Uterus (tissue), 2 donors: ENCODE results near the gene MIPEP.

Experiments
- POLR2A ChIP-seq, 2 donors: fragments of 450-650 bp; IDR thresholded peaks; one replicate each; pipeline ENCODE4 v1.6.1; 2016; ENCODE audit warnings: antibody characterized with exemption in 2 of 2, mild to moderate bottlenecking in 1 of 2, moderate library complexity in 1 of 2
- TF ChIP-seq, protein P1 (sequence below), 4 experiments: fragments of 200-600 bp in 2 of 4; fragments of 450-650 bp in 2 of 4; sonication (generic) in 2 of 4; IDR thresholded peaks; one replicate each; pipeline ENCODE4 v1.5.1; 2016 to 2019; ENCODE audit warnings: antibody characterized with exemption in 4 of 4, mild to moderate bottlenecking in 2 of 4, moderate library complexity in 1 of 4

- TF ChIP-seq, protein P1, sequence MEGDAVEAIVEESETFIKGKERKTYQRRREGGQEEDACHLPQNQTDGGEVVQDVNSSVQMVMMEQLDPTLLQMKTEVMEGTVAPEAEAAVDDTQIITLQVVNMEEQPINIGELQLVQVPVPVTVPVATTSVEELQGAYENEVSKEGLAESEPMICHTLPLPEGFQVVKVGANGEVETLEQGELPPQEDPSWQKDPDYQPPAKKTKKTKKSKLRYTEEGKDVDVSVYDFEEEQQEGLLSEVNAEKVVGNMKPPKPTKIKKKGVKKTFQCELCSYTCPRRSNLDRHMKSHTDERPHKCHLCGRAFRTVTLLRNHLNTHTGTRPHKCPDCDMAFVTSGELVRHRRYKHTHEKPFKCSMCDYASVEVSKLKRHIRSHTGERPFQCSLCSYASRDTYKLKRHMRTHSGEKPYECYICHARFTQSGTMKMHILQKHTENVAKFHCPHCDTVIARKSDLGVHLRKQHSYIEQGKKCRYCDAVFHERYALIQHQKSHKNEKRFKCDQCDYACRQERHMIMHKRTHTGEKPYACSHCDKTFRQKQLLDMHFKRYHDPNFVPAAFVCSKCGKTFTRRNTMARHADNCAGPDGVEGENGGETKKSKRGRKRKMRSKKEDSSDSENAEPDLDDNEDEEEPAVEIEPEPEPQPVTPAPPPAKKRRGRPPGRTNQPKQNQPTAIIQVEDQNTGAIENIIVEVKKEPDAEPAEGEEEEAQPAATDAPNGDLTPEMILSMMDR (IDR thresholded peaks at IDR 0.05): peak in 1 of 4 experiments; percentile 43
- no peak for TF ChIP-seq POLR2A (IDR thresholded peaks at IDR 0.05)
These were observed 10.4 kb upstream of the MIPEP start for GRCh38 chr13:23899555-23899954.
